C1 segment of cervical spinal cord (tissue), 14 donors: ENCODE measurements around the gene ICA1L.
"Not testable (repeated sequence)": the region's sequence is repeated elsewhere in the genome, so short reads cannot be mapped to it uniquely, and the experiment has no call there.

Source experiments
- DNase-seq, 14 donors: peaks; one replicate each; lab custom pipeline; 2025; lab: John Stamatoyannopoulos, UW

Gene ICA1L

GRCh38 chr2:202847693-202848524, 23.7 kb downstream of the ICA1L start:
- no peak for DNase-seq

DNA sequence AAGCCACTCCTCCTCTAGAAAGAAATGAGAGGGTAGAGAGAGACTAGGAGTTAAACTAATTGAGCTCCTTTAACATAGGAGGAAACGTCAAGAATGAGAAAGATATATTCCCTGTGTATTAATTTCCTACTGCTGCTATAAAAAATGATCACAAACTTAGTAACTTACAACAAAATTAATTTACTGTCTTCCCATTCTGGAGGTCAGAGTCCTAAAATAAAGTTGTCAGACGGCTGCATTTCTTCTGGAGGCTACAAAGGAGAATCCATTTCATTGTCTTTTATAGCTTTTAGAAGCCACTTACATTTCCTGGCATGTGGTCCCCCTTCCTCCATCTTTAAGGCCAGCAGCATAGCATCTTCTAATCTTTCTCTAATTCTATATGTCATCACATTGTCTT, 26.9 kb downstream of the ICA1L start:
- DNase-seq: no peak

GRCh38 chr2:202842690-202843089, 28.9 kb downstream of the ICA1L start:
- no peak for DNase-seq

GRCh38 chr2:202841090-202841867, 30.3 kb downstream of the ICA1L start:
- DNase-seq: no peak

DNA sequence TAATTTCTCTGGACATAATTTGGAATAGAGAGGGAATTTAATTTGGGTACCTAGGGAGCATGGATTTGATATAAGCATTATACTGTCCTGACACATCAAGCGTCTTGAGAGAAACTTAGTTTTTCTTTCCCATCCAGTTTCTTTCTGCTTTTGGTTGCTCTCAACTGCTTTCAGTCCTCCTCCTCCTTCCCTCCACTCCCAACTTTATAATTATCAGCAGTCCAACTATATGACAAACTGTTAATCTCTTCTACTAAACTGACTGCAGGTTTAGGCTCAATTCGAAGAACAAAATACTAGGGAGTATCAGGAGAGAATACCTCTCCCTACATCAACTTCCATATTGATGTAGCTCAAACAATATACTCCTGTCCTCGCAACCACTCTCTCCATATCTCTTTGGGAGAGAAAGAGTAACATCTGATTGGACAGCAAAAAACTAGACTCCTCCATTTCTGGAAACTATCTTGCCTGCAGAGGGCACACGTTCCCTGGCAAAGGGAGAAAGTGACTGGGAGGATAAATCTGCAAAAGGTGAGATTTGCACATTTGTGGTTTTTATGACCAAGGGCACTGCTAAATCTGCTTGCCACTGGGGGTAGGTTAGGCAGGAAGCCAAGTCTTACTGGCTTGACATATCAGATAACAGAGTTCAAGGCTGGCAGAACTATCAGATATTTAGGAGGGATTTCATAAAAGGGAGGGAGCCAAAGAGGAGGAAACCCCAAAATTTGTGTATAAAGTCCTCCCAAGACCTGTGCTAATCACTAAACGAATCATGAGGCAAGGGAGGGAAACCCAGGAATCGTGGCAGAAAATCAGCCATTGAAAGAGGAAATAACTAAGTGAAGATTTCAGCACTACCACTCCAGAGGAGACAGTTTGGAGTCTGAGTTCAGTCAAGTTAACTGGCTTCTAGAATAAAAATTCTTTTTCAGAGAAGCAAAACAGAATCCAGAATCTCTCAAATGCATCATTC, 40.0 kb downstream of the ICA1L start:
- peak in 1 of 14 donors; percentile 22 for DNase-seq

DNA sequence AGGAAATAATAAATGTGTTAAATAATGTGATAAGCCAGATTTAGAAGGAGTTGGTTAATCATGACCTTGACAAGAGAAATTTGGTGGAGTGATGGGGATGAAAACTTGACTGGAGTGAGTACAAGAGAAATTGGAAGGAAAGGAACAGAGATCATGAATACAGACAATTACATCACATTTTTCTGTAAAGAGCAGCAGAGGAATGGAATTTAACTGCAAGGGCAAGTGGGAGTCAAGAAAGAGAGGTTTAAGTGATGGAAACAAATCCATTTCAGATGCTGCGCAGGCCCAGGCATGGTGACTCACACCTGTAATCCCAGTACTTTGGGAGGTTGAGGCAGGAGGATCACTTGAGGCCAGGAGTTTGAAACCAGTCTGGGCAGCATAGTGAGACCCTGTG, 46.7 kb downstream of the ICA1L start:
- no peak for DNase-seq

DNA sequence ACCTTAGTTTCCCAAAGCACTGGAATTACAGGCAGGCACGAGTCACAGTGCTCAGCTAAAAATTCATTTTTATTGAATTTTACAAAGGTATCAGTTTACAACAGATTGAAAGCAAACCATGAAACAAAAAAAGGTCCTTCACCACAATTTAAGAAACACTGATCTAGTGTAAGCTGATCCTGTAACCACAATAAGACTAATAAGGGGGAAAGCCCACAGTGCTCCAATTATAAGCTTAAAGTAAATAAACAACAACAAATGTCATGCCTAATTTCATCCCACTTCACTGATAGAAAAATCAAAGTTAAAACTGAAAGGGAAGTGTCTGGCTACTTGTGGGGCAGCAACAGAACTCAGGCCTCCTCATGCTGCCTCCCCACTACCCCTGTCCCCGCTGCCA, 49.2 kb downstream of the ICA1L start:
- no peak for DNase-seq

DNA sequence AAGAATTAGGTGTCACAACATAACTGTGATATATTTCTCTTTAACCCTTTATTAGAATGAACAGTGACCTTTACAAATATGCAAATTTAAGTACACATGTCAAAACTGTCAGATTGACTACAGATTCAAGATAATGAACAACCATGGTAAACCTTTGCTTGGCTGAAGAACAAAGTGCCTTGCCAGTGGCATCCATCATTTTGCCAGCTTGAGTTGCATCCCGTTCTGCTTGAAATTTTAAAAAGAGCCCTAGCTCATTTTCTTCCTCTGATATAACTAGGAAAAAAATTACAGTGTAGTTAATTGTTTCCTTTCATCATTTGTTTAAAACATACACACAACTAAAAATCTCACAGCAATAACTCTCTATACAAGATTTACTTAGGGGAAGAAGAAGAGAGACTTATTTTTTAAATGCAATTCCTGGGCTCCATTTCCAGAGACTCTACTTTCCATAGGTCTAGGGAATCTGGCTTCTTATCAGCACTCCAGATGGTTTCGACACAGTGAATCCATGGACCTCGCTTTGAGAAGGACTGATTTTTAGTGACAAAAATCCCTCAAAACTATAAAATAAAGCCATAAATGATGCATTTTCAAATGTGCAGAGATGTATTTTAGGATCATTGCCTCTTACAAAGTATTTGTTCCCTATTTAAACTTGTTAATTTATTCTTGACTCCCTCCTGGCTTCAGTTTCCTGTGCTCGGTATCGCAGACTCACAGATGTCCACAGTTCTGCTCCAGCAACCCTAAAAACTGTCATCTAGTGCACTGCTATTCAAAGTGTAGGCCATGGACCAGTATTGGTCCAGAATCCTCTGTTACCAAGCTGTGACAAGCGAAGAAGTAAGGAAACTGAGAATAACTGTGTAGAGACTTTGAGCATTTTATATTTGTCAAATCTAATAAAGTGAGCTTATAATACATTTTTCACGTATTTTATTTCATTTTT, 50.1 kb downstream of the ICA1L start:
- peak in 1 of 14 donors; percentile 78 for DNase-seq

DNA sequence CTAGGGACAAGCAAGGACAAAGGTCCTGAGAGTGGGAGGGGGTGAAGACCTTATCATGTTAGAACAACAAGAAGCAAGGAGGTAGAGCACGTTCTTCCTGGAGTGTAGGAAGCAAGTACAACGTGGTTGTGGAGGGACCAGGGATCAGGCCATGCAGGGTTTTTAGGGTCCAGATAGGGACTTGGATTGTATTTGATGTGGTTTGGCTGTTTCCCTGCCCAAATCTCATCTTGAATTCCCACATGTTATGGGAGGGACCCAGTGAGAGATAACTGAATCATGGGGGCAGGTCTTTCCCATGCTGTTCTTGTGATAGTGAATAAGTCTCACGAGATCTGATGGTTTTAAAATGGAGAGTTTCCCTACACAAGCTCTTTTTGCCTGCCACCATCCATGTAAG, 53.2 kb downstream of the ICA1L start:
- no peak for DNase-seq

DNA sequence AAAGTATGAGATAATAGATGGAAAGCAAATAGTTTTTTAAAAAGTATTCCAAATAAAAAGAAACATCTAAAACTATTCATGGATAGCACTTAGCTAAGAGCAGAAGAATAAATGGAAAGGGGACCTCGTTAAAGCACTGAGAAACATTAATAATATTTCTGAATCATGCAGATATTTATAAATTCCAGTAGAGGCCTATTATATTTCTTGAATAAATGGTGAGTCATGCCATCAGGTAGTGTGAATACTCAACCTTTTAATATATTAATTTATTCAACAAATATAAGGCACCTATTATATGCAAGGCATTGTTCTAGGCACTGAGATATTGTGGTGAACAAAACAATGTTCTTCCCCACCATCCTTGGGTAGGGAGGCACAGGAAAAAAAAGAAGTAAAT, 53.8 kb downstream of the ICA1L start:
- no peak for DNase-seq

DNA sequence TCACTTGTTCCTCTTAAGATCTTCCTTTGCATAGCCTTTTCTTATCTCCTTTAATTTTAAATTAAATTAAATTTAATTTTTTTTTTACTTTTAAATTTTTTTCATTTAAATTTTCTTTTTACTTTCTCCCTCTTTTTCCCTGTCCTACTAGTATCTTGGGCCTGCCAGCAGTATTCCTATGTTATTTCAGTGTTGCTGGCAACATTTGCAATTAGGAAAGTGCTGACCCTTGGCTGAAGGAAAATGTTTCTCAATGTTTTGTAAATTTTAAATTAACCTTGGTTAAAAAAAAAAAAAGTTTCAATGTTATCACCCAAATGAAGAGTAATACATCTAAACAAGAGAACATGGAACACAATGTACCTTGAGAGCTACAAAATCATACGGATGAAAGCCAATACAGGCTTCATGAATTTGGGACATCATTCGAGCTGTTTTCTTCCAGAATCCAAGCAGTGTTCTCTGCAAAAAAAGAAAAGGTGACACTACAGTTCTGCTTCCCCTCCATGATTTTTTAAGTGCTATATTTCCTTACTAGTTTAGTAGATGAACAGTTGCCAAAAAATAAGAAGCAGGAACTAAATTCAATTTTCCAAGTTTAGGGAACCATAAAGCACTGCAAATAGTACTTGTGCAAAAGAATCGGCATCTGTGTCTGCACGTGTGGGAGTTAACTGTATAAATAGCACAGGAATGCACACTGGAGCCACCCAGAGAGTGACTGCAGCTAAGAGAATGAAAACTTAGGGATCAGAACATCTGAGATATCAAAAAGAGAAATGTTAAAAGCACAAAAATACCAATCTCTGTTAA, 55.8 kb downstream of the ICA1L start:
- no peak for DNase-seq

DNA sequence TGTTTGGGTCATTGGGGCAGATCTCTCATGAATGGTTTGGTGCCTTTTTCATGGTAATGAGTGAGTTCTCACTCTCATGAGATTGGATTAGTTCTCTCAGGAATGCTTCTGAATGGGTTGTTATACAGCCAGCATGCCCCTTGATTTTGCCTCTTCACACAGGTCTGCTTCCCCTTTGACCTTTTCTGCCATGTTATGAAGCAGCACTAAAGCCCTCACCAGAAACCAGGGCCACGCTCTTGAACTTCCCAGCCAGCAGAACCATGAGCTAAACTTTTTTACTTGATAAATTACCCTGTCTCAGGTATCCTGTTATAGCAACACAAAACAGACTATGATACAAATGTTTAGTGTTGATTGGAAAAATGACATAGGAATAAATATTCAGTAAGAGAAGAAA, 57.3 kb downstream of the ICA1L start:
- no peak for DNase-seq

- DNase-seq: no peak
Measured at GRCh38 chr2:202813387-202813786, 58.2 kb downstream of the ICA1L start.

GRCh38 chr2:202808754-202809153, 62.8 kb downstream of the ICA1L start:
- DNase-seq: no peak

DNA sequence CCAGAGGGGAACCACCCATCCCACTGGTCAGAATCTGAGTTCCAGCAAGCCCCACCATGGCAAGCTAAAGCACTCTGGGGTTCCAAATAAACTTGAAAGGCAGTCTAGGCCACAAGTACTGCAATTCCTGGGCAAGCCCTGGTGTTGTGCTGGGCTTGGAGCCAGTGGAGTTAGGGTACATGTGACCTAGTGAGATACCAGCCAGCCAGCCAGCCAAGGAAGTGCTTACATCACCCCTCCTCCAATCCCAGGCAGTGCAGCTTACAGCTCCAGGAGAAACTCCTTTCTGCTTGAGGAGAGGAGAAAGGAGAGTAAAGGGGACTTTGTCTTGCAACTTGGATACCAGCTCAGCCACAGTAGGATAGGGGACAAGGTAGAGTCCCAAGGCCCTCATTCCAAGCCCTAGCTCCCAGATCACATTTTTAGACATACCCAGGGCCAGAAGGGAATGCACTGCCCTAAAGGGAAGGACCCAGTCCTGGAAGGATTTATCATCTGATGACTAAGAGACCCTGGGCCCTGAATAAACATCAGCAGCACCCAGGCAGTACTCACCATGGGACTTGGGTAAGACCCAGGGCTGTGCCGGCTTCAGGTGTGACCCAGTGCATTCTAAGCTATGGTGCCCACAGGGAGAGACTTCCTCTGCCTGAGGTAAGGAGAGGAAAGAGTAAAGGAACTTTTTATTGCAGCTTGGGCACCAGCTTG, 64.0 kb downstream of the ICA1L start:
- peak in 9 of 14 donors; percentile 10 to 52 (median 28) for DNase-seq

DNA sequence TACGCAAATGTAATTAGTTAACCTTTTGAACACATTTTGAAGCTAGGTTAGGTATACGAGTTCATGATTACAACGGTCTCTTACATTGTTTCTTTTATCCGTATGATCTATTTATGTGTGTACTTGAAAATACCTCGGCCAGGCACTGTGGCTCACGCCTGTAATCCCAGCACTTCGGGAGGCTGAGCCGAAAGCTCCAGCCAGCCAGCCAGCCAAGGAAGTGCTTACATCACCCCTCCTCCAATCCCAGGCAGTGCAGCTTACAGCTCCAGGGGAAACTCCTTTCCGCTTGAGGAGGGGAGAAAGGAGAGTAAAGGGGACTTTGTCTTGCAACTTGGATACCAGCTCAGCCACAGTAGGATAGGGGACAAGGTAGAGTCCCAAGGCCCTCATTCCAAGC, 65.7 kb downstream of the ICA1L start:
- DNase-seq: not testable (repeated sequence)

- DNase-seq: no peak
Measured at GRCh38 chr2:202797944-202798343, 73.6 kb downstream of the ICA1L start.

GRCh38 chr2:202790676-202791075, 80.9 kb downstream of the ICA1L start:
- DNase-seq: no peak

GRCh38 chr2:202786842-202787241, 84.7 kb downstream of the ICA1L start:
- no peak for DNase-seq
